DND-41 (cell line): ENCODE measurements around the gene UBE2V1.

Experiments
- EZH2 ChIP-seq: IDR thresholded peaks from 3 replicates; pipeline ENCODE4 v1.6.1; 2012; ENCODE audit warnings: borderline replicate concordance, low read depth, mild to moderate bottlenecking, moderate library complexity, low read length, inconsistent platforms; ENCODE audit not compliant: severe bottlenecking
- TF ChIP-seq, protein P1 (sequence below): IDR thresholded peaks from 2 replicates; pipeline ENCODE4 v1.5.1; 2012; ENCODE audit warnings: borderline replicate concordance, low read length, moderate library complexity, mild to moderate bottlenecking; ENCODE audit not compliant: poor library complexity, severe bottlenecking; ENCODE audit errors: extremely low read depth

- TF ChIP-seq, protein P1, sequence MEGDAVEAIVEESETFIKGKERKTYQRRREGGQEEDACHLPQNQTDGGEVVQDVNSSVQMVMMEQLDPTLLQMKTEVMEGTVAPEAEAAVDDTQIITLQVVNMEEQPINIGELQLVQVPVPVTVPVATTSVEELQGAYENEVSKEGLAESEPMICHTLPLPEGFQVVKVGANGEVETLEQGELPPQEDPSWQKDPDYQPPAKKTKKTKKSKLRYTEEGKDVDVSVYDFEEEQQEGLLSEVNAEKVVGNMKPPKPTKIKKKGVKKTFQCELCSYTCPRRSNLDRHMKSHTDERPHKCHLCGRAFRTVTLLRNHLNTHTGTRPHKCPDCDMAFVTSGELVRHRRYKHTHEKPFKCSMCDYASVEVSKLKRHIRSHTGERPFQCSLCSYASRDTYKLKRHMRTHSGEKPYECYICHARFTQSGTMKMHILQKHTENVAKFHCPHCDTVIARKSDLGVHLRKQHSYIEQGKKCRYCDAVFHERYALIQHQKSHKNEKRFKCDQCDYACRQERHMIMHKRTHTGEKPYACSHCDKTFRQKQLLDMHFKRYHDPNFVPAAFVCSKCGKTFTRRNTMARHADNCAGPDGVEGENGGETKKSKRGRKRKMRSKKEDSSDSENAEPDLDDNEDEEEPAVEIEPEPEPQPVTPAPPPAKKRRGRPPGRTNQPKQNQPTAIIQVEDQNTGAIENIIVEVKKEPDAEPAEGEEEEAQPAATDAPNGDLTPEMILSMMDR, result no peak
- no peak for TF ChIP-seq EZH2
Measured at GRCh38 chr20:50066161-50066834, 46.7 kb downstream of the UBE2V1 start.
